GM18505 (cell line): ENCODE measurements around the gene SNAI3.

Experiments
- ATAC-seq: cut with Tn5 transposase; IDR thresholded peaks from one replicate; pipeline ENCODE4 v1.9.1; 2021; ENCODE audit not compliant: unreplicated experiment
- POLR2A ChIP-seq: IDR thresholded peaks from 4 replicates; pipeline ENCODE4 v1.6.1; 2011; ENCODE audit warnings: borderline replicate concordance; ENCODE audit not compliant: insufficient read depth, insufficient read length; ENCODE audit errors: extremely low read depth

SNAI3 gene

DNA sequence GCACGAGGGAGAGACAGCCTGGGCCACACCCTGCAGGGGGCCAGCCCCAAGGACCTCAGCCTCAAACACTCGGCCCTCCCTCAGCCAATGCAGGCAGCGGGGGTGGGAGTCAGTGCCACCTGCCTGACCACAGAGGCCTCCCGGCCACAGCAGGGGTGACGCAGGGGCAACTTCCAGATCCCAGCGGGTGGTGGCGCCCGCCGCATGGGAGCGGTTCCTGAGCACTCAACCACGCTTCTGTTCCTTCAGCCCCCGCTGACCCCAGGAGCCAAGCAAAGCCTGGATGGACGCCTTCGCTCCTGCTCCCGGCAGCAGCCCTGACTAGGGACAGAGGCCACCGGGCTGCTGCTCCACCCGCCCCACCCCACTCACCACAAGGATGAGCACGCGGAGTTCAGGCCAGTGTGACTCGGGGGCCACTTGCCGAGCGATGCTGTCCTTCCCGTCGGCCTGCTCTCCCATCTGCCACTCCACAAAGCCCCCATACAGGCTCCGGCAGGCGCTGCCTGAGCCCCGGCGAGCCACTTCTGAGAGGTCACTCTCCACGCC is 30.5 kb downstream of the SNAI3 start:
- ATAC-seq = no peak

DNA sequence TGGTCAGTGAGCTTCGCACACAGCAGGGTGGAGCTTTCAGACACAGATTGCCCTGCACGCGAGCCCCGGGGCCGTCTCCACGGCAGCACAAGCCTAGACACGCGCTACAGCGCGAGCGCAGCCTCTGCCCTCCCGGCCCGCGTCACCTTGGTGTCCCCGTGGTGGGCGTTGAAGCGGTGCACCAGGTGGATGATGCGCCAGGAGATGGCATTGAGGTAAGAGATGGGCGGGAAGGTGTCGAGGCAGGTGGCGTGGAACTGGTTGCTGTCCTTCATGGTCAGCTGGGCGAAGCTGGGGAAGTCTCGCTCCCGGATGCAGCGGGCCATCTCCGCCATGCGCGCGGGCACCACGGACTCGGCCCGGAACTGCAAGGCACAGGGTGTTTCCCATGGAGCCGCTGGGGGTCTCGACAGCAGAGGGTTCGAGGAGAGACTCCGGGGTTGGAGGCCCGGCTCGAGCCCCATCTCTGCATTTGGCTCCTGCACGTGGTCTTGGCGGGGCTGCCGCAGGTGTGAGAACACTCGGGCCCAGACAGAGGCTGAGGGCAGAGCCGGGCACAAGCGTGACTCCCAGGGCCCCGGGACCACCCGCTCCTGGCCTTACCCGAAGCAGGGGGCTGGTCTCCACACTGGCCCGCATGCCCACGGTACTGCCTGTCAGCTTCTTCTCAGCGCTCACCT is 31.1 kb downstream of the SNAI3 start:
- no peak for ATAC-seq
- TF ChIP-seq POLR2A = no peak

More for the DNA sequence above, 30.5 kb downstream of the SNAI3 start:
- no peak for TF ChIP-seq POLR2A

DNA sequence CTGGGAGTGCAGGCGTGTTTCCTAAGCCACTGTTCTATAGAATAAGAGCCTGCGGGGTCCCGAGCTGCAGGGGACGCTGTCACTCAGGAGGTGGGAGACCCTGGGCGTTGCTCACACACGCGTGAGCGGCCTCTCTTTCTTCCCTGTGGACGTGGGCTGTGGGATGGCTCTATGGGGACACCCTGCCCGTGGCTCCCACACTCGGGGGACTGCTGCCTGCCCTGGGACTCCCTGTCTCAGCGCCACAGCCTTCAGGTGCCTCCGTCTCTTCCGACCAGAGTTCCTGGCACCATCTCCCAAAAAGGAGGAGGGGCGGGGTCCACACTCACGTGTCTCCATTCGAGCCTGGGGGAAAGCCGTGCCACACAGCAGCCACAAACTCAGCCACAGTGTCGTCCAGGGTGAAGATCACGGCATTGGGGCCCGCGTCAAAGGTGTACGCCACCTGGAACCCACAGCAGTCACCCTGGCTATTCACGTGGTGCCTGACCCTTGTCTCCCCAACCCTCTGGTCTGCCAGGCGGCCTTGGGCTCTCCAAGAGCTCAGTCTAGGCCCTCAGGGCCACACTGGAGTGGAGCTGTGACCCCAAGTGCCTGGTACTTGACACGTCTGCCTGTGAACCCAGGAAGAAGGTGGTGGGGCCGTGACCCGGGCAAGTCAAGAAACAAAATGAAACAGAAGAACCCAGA is 31.8 kb downstream of the SNAI3 start:
- ATAC-seq = no peak
- TF ChIP-seq POLR2A = no peak

DNA sequence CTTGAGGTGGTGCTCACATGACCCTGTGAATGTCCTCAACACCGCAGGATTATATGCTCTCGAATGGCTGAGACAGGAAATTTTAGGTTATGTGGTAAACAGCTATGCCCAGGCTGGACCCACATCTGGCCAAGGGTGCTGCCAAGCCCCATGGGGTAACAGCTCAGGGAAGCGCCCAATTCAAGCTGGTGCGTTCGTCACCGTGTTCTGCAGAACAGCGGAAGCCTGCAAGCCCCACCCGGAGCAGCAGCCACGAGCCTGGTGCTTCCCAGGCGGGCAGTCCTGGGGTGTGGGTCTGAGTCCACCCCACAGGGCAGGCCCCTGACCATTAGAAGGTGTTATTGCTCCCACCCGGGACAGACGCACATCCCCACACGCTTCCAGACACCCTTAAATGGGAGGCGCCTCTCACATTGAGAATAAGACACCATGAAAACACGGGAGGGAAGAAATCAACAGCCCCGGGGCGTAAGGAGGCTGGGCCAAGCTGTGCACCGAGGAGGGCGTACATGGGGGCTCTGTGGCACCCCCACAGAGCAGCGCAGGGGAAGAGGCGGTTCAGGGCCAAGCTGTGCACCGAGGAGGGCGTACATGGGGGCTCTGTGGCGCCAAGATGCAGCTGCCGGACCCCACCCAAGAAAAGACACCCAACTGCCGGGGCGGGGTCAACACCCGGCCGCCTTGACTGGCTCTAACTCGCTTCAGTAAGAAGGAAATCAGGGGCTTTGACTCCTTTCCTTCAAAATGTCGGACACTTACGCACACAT is 32.5 kb downstream of the SNAI3 start:
- no peak for ATAC-seq
- no peak for TF ChIP-seq POLR2A

DNA sequence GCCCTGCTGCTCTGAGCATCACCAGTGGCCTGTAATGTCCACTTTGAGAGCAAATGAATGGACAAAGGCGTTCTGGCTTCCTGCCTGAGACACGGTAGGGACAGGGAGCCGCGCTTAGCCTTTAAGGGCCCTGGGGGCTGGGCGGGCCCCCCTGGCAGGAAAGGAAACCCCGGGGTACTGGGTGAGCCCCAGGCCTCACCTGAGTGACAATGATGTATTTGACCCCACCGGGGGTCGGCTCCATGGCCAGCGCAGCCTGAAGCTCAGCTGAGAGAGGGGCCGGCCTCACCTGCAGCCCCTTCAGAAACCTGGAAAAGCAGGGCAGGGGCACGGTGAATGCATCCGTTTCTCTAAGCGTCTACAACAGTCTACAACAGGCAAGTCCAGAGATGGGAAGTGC is 33.2 kb downstream of the SNAI3 start:
- ATAC-seq = no peak
- no peak for TF ChIP-seq POLR2A

DNA sequence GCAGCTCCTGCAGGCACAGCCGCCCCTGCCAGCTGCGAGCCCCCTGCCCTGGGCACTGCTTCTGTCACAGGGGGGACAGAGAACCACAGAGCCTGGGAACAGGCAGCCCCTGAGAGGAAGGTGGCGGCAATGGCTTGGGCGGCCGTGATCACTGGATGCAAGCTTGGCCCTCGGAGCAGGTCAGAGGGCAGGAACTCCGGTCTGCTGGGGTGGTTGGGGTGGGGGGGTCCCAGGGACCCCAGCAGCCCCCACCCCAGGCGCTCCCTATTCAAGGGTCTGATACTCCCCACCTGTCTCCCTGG is 33.6 kb downstream of the SNAI3 start:
- ATAC-seq = no peak
- TF ChIP-seq POLR2A = peak; percentile 19

DNA sequence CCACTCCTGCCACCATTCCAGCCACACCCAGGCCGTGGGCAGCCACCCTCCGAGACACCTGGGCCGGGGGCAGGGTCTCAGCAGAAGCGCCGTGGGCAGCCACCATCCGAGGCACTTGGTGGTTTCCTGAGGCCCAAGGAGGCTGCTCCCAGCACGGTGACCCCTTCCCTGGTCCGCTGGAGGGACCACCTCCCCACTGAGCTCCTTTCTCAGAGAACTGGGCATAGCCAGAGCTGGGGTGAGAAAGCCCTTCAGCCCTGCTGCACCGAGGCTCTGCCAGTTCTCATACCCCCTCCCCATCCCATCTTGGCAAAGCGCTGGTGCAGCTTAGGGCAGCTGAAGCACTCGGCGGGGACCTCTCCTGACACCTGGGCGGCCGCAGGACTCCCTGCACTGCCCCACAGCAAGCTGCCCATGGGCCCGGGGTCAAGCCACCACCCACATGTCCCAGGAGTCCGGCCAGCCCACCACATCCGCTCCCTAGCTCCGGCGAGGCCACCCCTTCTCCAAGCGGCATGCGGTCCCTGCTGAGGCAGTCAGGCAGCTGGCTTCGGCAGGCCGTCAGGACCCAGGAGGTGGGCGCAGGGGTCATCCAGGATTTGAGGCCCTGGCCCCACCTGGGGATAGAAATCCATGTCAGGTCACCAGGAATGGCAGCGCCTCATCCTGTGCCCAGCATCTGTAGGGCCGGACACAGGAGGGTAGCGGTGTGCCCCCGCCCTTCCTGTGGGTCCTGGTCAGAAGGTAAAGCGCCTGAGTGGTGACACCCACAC is 34.1 kb downstream of the SNAI3 start:
- peak; percentile 11 for ATAC-seq
- no peak for TF ChIP-seq POLR2A

DNA sequence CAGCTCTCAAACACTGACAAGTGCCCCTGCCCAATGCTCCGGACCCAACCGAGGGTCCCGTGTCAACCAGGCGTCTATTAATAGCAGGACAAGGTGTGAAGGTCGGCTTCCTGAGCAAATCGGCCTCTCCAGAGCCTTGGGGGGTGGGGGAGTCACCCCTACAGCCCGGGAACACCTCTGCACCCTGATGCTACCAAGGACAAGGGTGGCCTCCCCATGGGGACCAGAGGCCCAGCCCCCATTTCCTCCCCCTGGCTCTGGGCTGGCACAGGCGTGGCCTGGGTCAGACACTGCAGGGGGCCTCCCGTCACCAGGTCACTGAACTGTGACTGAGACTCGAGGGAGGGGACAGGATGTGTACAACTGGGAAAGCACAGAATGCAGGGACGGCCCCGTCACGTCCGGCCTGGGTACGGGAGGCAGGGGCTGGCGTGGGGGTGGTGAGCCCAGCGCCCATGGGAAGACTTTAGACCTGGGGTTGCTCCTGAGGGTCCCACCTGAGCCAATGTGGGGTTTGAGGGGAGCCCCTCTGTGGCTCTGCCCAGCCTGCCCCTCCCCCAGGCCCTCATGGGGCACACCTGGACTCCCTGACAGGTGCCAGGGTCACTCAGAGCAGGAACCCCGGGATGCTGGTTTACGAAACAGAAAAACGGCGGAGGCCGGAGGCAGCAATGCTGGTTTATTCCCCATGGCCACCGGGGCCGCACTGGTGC is 34.9 kb downstream of the SNAI3 start:
- peak; percentile 65 for TF ChIP-seq POLR2A
- ATAC-seq = peak; percentile 63

DNA sequence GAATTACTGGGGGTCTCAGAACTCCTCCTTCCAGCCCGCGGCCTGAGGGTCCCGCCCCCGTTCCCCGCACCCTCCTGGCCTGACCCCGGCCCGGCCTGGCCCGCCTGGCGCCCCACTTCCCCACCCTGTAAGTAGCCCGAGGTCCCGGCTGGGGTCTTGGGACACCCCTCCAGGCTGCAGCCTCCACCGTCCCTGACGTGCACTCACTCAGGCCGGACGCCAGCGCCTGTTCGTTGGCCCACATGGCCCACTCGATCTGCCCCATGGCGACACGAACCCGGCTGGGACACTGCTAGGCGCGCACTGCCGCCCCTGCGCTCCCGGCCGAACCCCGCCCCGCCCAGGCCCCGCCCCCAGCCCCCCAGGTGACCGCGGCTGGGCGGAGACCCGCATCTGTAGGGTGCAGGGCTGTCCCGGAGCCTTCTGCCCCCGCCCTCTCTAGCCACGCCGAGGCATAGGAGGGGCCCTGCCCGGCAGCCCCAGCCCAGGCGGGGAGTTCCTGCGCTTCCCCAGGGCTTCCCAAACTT is 35.5 kb downstream of the SNAI3 start, which contains the start of gene CYBA:
Gene CYBA (minus strand): TSS at position 305 of the 527 bp plus-strand sequence. CDS start 40 bp downstream, at position 265.
- peak; percentile 90 for TF ChIP-seq POLR2A
- peak; percentile 56 for ATAC-seq

DNA sequence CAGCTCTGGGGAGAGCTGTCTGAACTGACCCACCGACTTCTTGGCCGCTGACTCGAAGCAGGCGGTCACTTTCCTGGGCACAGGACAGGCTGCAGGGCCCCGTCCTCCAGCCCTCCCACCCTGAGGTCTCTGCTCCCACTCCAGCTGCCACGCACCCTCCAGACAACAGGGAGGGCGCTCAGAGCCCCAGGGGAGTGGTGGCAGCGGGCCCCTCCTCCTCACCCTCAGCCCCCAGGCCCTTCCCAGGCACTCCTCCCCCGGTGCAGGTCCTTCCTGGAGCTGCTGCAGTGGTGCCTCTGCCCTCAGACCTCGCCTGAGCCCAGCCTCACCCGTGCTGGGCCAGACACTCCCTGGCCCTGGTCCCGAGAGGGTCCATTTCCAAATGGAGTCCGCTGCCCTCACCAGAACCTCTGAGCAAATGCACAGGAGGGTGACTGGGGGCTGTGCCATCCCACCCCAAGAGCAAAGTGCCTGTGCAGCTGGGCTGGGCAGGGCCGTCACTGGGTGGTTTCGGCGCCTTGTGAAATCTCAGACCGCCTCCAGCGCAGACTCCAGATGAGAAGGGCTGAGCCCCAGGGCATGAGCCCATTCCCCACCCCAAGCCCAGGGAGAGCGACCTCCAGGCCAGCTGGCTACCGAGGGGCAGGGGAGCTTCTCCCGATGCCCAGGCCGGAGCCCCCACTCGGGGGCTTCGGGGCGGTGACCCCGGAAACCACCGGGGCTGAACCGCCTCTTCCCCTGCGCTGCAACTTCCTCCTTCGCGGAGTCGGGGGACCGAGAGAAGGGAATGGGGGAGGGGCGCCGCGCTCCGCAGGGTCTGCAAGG is 36.2 kb downstream of the SNAI3 start:
- peak; percentile 3 for ATAC-seq
- TF ChIP-seq POLR2A = peak; percentile 6

DNA sequence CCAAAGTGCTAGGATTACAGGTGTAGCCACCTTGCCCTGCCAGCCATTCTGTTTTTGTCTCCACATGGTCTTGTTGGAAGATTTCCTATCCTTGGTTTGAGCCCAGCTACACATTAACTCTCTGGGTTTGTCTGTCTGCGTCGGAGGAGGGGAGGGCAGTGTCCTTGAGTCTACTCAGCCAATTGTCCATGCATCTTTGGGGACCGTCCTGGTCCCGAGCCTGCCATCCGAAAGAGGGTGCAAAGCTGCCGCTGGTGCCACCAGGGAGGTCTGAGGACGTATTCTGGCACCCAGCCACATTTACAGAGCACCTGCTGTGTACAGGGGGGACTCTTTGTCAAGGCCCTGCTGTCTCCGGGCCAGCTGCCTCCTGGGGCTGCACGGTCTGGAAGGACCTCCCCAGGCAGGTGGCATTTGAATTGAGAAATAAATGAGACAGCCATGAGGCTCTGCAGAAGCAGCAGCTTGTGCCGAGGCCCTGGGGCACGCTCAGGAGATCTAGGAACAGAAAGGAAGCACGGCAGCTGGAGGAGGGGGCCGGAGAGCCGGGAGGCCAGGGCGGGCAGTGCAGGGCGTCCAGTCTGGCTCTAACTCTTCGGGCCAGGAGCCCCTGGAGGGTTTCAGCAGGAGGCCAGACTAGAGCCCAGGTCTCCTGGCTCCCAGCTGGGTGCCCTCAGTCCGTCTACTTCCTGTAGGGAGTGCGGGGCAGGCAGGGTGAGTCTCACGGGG is 36.9 kb downstream of the SNAI3 start:
- TF ChIP-seq POLR2A = no peak
- ATAC-seq = no peak
